SK-N-MC (cell line): ENCODE results near the gene DELE1.
A peak's percentile ranks its signal among the peaks of the same experiment; 100 is the strongest.
"Not testable (repeated sequence)": the region's sequence is repeated elsewhere in the genome, so short reads cannot be mapped to it uniquely, and the experiment has no call there.

Source experiments
- DNase-seq: peaks from one replicate; pipeline ENCODE4 v3.0.0-alpha.2; 2011; ENCODE audit warnings: low read depth, low spot score
- H3K27ac ChIP-seq: fragments of 200-600 bp; sonication (generic); 2 replicates; pipeline ENCODE4 v1.5.1; 2016; ENCODE audit warnings: mixed run types
- H3K36me3 ChIP-seq: fragments of 200-600 bp; sonication (generic); 2 replicates; pipeline ENCODE4 v1.6.1; 2017; ENCODE audit warnings: antibody characterized with exemption, low read length, mixed read lengths; ENCODE audit not compliant: insufficient read depth
- H3K4me3 ChIP-seq: fragments of 200-600 bp; sonication (generic); 2 replicates; pipeline ENCODE4 v1.5.1; 2016
- H3K9ac ChIP-seq: fragments of 200-600 bp; sonication (generic); 2 replicates; pipeline ENCODE4 v1.8.0; 2017; ENCODE audit warnings: mixed run types, mixed read lengths; ENCODE audit not compliant: insufficient read length
- H3K9me3 ChIP-seq: fragments of 200-600 bp; sonication (generic); 2 replicates; pipeline ENCODE4 v1.6.1; 2017; ENCODE audit warnings: low read depth, mild to moderate bottlenecking, antibody characterized with exemption, low read length, moderate library complexity, mixed read lengths
- EZH2 ChIP-seq: fragments of 200-600 bp; sonication (generic); IDR thresholded peaks from one replicate; pipeline ENCODE4 v1.6.1; 2017; ENCODE audit warnings: antibody characterized with exemption
- FOXP2 ChIP-seq: optimal IDR thresholded peaks from 2 replicates; pipeline ENCODE3; 2011; ENCODE audit warnings: mild to moderate bottlenecking, moderate library complexity; ENCODE audit not compliant: insufficient read depth; ENCODE audit errors: extremely low read length, control extremely low read depth
- POLR2AphosphoS5 ChIP-seq: IDR thresholded peaks from 2 replicates; pipeline ENCODE4 v1.6.1; 2012; ENCODE audit warnings: mild to moderate bottlenecking, low read depth, low read length, borderline replicate concordance

Gene DELE1

GRCh38 chr5:141914199-141914743 is 9.4 kb upstream of the DELE1 start:
- H3K4me3 ChIP-seq = no peak overlapping the region; the same call in 1 of the 2 replicates
- no peak for DNase-seq
- H3K27ac ChIP-seq = no peak overlapping the region
- TF ChIP-seq POLR2AphosphoS5 = no peak
- TF ChIP-seq EZH2 = no peak
- no peak for TF ChIP-seq FOXP2
- no peak overlapping the region for H3K9ac ChIP-seq
- no peaks in the 10 kb centered on the region for H3K36me3 ChIP-seq
- H3K9me3 ChIP-seq = no peaks in the 10 kb centered on the region

DNA sequence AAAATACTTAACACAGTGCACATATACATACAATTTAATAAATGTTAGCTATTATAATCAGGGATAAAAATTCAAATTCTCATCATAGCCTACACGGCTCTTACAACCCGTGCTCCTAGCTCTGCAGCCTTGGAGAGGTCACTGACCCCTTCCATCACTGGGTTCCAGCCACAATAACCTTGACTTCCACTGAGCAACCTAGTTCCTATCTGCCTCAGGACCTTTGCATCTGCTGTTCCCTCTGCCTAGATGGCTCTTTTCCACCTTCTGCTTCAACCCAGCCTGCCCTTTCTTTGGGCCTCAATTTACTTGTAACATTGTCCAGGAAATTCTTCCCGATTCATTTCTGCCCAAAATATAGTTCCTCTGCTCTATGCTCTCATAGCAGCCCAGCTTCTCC is 8.9 kb upstream of the DELE1 start:
- no peak overlapping the region for H3K9ac ChIP-seq
- H3K27ac ChIP-seq = no peak overlapping the region
- no peak for DNase-seq
- H3K4me3 ChIP-seq = no peak overlapping the region
- H3K9me3 ChIP-seq = no peaks in the 10 kb centered on the region
- H3K36me3 ChIP-seq = no peaks in the 10 kb centered on the region
- no peak for TF ChIP-seq EZH2
- no peak for TF ChIP-seq POLR2AphosphoS5
- no peak for TF ChIP-seq FOXP2

- no peak for DNase-seq
- H3K9ac ChIP-seq = no peak overlapping the region
Observed at GRCh38 chr5:141915881-141916336, 7.8 kb upstream of the DELE1 start.

GRCh38 chr5:141916522-141916921 is 7.1 kb upstream of the DELE1 start:
- H3K9me3 ChIP-seq = no peaks in the 10 kb centered on the region
- no peak overlapping the region for H3K4me3 ChIP-seq
- H3K9ac ChIP-seq = no peak overlapping the region
- no peak overlapping the region for H3K27ac ChIP-seq
- TF ChIP-seq POLR2AphosphoS5 (no peak), EZH2 (no peak), FOXP2 (no peak)
- no peaks in the 10 kb centered on the region for H3K36me3 ChIP-seq
- no peak for DNase-seq

More at GRCh38 chr5:141915881-141916336, 7.8 kb upstream of the DELE1 start:
- no peak overlapping the region for H3K4me3 ChIP-seq
- no peaks in the 10 kb centered on the region for H3K36me3 ChIP-seq
- H3K27ac ChIP-seq = no peak overlapping the region
- H3K9me3 ChIP-seq = no peaks in the 10 kb centered on the region
- TF ChIP-seq POLR2AphosphoS5 (no peak), EZH2 (no peak), FOXP2 (no peak)

- H3K4me3 ChIP-seq = no peak overlapping the region
- H3K36me3 ChIP-seq = no peaks in the 10 kb centered on the region
- no peak overlapping the region for H3K27ac ChIP-seq
- H3K9ac ChIP-seq = no peak overlapping the region
- no peaks in the 10 kb centered on the region for H3K9me3 ChIP-seq
- DNase-seq = no peak
- TF ChIP-seq POLR2AphosphoS5 (no peak), EZH2 (no peak), FOXP2 (no peak)
Observed at GRCh38 chr5:141917760-141918159, 5.9 kb upstream of the DELE1 start.

DNA sequence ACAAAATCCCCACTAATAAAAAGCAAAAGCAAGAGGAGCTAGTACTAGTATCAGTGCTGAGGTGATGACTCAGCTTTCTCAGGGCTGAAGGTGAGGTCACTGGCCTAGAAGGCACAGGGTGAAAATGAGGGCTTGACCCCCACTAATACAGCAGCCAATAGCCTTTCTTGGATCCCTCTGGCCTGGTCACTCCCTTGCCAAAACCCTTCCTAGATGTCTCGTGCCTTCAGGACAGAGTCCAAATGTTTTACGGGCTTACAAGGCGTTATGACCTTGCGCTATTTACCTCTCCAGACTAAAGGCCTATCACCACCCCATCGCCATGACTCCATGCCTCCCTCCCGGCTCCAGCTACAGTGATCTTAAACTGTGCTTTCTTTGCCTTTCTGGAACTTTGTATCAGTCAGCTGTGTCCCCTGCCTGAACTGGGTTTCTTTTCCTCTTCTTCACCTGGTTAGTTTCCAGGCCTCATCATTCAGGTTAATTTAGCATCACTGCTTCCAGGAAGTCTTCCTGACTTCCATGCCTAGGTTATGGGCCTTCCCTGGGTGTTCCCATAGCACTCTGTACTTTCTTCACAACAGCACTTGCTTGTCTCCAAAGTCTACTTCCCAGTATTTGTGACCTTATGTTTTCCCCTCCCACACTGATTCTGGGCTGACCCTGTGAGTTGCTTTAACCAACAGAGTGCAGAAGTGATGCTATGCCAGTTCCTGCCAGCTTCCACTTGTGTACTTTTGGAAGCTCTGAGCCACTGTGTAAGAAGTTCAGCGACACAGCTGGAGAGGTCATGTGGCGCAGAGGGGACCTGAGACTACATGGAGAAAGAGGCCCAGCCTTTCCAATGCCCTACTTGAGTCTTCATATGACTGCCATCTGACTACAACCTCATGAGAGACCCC is 4.2 kb upstream of the DELE1 start:
- Histone ChIP-seq H3K36me3 (no peaks in the 10 kb centered on the region), H3K4me3 (no peak overlapping the region), H3K9ac (no peak overlapping the region), H3K9me3 (no peaks in the 10 kb centered on the region), H3K27ac (no peak overlapping the region)
- DNase-seq = no peak
- TF ChIP-seq FOXP2 = no peak
- TF ChIP-seq POLR2AphosphoS5 = no peak

DNA sequence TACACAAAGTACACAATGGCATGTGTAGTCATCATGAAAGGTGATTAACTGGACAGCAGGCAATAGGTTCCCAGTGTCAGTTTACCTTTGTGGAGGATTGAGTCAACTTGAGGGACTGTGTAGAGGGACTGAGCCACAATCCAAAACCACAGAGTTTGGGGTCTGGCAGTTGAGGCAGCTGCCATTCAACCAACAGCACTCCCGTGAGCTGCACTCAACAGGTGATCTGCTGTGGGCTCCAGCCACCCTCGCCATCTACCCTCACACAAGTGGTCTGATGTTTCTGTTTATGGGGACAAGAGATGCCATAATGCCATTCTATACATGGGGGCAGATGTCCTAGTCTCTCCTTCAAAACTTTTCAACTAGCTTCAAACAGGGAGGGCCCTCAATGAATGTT is 2.9 kb upstream of the DELE1 start:
- no peak overlapping the region for H3K4me3 ChIP-seq
- no peak for TF ChIP-seq FOXP2
- no peak for TF ChIP-seq EZH2
- no peak for TF ChIP-seq POLR2AphosphoS5
- DNase-seq = no peak

DNA sequence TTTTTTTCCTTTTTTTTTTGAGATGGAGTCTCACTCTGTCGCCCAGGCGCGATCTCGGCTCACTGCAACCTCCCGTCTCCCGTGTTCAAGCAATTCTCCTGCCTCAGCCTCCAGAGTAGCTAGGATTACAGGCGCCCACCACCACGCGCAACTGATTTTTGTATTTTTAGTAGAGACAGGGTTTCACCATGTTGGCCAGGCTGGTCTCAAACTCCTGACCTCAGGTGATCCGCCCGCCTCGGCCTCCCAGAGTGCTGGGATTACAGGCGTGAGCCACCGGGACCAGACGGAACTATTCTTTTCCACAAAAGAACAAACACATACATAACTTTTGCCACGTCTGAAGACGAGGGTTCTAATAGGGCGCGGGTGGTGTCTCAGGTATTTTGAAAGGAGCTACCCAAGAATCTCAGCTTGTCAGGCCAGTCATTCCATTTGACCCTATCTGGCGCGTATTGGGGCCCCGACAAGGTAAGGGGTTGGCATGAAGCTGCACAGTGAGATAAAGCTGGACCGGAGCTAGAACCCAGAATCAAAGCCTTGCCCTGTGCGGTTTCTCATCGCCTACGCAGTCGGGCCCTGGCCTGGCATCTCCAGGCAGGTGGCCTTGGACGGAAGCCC is 734 bp upstream of the DELE1 start:
- DNase-seq, H3K9me3 ChIP-seq: not testable (repeated sequence)
- Histone ChIP-seq H3K36me3 (peaks cover 19% of the 10 kb centered on the region), H3K9ac (peak overlapping the region; percentile 95), H3K27ac (0 out of 2 replicates have a peak overlapping the region, but pooled peaks have one; percentile 55), H3K4me3 (peak overlapping the region; percentile 91)

More for the DNA sequence above, 2.9 kb upstream of the DELE1 start:
- Histone ChIP-seq H3K9me3 (no peaks in the 10 kb centered on the region), H3K36me3 (peaks cover 4% of the 10 kb centered on the region; the same call in 1 of the 2 replicates), H3K27ac (no peak overlapping the region), H3K9ac (no peak overlapping the region)
